H1 (cell line): Measurements from ENCODE around the gene MIPEP. TPM values are rescaled to one million over a fixed set of nuclear protein-coding genes. Genes with fewer than 3 reads are reported as not detected.

Experiments
- CTCF ChIA-PET: fragments of 300-600 bp; sonication (Branson Sonifier 250); formaldehyde crosslinking; loops from one replicate; lab custom pipeline; 2021; ENCODE audit not compliant: partially characterized antibody; lab: Charles Lee
- POLR2A ChIA-PET: fragments of 300-600 bp; sonication (Branson Sonifier 250); formaldehyde crosslinking; loops from one replicate; lab custom pipeline; 2021; ENCODE audit warnings: inconsistent platforms; ENCODE audit not compliant: partially characterized antibody; lab: Charles Lee
- DNase-seq, 2 experiments: peaks; one replicate each; pipeline versions ENCODE4 v3.0.0 to v3.0.0-alpha.2; 2010 to 2022; ENCODE audit warnings: low spot score in 2 of 2, low read depth in 1 of 2, mixed read lengths in 1 of 2
- FAIRE-seq: peaks from 2 replicates; lab custom pipeline; 2011; peaks lifted over from hg19 to GRCh38; lab: Jason Lieb, UNC
- H2AFZ ChIP-seq: 2 replicates; pipeline ENCODE4 v1.8.1; 2012; ENCODE audit warnings: low read length, inconsistent platforms
- H2AK5ac ChIP-seq: 2 replicates; pipeline ENCODE4 v1.6.1; 2013; ENCODE audit warnings: low read depth, low read length
- H2BK120ac ChIP-seq: replicated peaks from 2 replicates; pipeline ENCODE3; 2013; ENCODE audit warnings: low read depth, low read length, inconsistent platforms
- H2BK12ac ChIP-seq: 2 replicates; pipeline ENCODE4 v1.6.1; 2013; ENCODE audit warnings: low read depth, low read length
- H2BK15ac ChIP-seq: 2 replicates; pipeline ENCODE4 v1.6.1; 2013; ENCODE audit warnings: low read length
- H2BK20ac ChIP-seq: 2 replicates; pipeline ENCODE4 v1.6.1; 2013; ENCODE audit warnings: low read length
- H2BK5ac ChIP-seq: 2 replicates; pipeline ENCODE4 v1.6.1; 2013; ENCODE audit warnings: low read depth, low read length
- H3K14ac ChIP-seq: 2 replicates; pipeline ENCODE4 v1.6.1; 2013; ENCODE audit warnings: inconsistent platforms; ENCODE audit not compliant: insufficient read length
- H3K18ac ChIP-seq: 2 replicates; pipeline ENCODE4 v1.6.1; 2013; ENCODE audit warnings: low read length; ENCODE audit errors: extremely low read depth
- H3K23ac ChIP-seq: 2 replicates; pipeline ENCODE4 v1.6.1; 2013; ENCODE audit warnings: inconsistent platforms; ENCODE audit not compliant: insufficient read length
- H3K23me2 ChIP-seq: 2 replicates; pipeline ENCODE4 v1.6.1; 2013; ENCODE audit warnings: low read depth, low read length
- H3K27ac ChIP-seq: 2 replicates; pipeline ENCODE4 v1.6.1; 2011; ENCODE audit warnings: low read depth, low read length, inconsistent platforms
- H3K27me3 ChIP-seq, 4 experiments: replicated peaks in 1 of 4; 1 replicate in 1 of 4; 2 replicates in 3 of 4; pipeline versions ENCODE4 v1.6.1 to v1.8.1; 2011 to 2013; ENCODE audit warnings: low read length in 3 of 4, mild to moderate bottlenecking in 3 of 4, inconsistent platforms in 2 of 4, mixed read lengths in 2 of 4, moderate library complexity in 1 of 4; ENCODE audit not compliant: control insufficient read depth in 3 of 4, insufficient read depth in 3 of 4; ENCODE audit errors: extremely low read depth in 1 of 4
- H3K36me3 ChIP-seq, 4 experiments: 2 replicates each; pipeline versions ENCODE4 v1.6.1 to v1.8.1; 2011 to 2013; ENCODE audit warnings: mild to moderate bottlenecking in 4 of 4, low read length in 3 of 4, moderate library complexity in 2 of 4, control low read depth in 1 of 4, inconsistent platforms in 1 of 4; ENCODE audit not compliant: insufficient read depth in 4 of 4, control insufficient read depth in 2 of 4
- H3K4ac ChIP-seq: replicated peaks from 2 replicates; pipeline ENCODE3; 2013; ENCODE audit warnings: low read length, low read depth, mixed read lengths, inconsistent platforms; ENCODE audit not compliant: insufficient read length
- H3K4me1 ChIP-seq, 4 experiments: replicated peaks in 1 of 4; 1 replicate in 1 of 4; 2 replicates in 3 of 4; pipeline versions ENCODE4 v1.6.1 to v1.8.1; 2011 to 2013; ENCODE audit warnings: low read length in 3 of 4, inconsistent platforms in 2 of 4, mixed read lengths in 1 of 4; ENCODE audit not compliant: insufficient read depth in 4 of 4, control insufficient read depth in 3 of 4
- H3K4me2 ChIP-seq, 2 experiments: 2 replicates each; pipeline versions ENCODE4 v1.6.1 to v1.8.1; 2011 to 2013; ENCODE audit warnings: low read depth in 2 of 2, low read length in 2 of 2, control low read depth in 1 of 2, inconsistent platforms in 1 of 2, mild to moderate bottlenecking in 1 of 2; ENCODE audit not compliant: insufficient read depth in 1 of 2
- H3K4me3 ChIP-seq, 4 experiments: fragments of 200-600, 300-600 bp in 1 of 4; sonication (generic), shearing (Covaris generic), sonication (Bioruptor Twin) in 1 of 4; 2 replicates each; pipeline versions ENCODE4 v1.5.1 to v1.8.1; 2011 to 2016; ENCODE audit warnings: low read length in 4 of 4, low read depth in 3 of 4, control low read depth in 2 of 4, inconsistent platforms in 2 of 4, mild to moderate bottlenecking in 2 of 4, mixed read lengths in 1 of 4, moderate library complexity in 1 of 4; ENCODE audit not compliant: insufficient read depth in 2 of 4; ENCODE audit errors: extremely low read depth in 1 of 4
- H3K56ac ChIP-seq: replicated peaks from 2 replicates; pipeline ENCODE3; 2013; ENCODE audit warnings: low read depth, mild to moderate bottlenecking, mixed read lengths, low read length, inconsistent platforms; ENCODE audit not compliant: insufficient read length
- H3K79me1 ChIP-seq: 2 replicates; pipeline ENCODE4 v1.6.1; 2013; ENCODE audit warnings: low read depth, low read length, control low read depth
- H3K79me2 ChIP-seq, 2 experiments: 2 replicates each; pipeline versions ENCODE4 v1.6.1 to v1.8.1; 2012 to 2013; ENCODE audit warnings: low read length in 2 of 2, mild to moderate bottlenecking in 2 of 2, inconsistent platforms in 1 of 2; ENCODE audit not compliant: insufficient read depth in 2 of 2, control insufficient read depth in 1 of 2
- H3K9ac ChIP-seq, 4 experiments: replicated peaks in 1 of 4; 1 replicate in 1 of 4; 2 replicates in 3 of 4; pipeline versions ENCODE4 v1.6.1 to v1.8.1; 2011 to 2013; ENCODE audit warnings: low read depth in 3 of 4, low read length in 3 of 4, control low read depth in 2 of 4, mild to moderate bottlenecking in 2 of 4, moderate library complexity in 2 of 4, inconsistent platforms in 1 of 4; ENCODE audit errors: extremely low read depth in 1 of 4
- H3K9me3 ChIP-seq, 2 experiments: 2 replicates each; pipeline versions ENCODE4 v1.6.1 to v1.8.1; 2012 to 2013; ENCODE audit warnings: mild to moderate bottlenecking in 2 of 2, moderate library complexity in 2 of 2, control low read depth in 1 of 2, inconsistent platforms in 1 of 2, low read depth in 1 of 2, low read length in 1 of 2, mixed read lengths in 1 of 2; ENCODE audit not compliant: insufficient read depth in 2 of 2
- H4K20me1 ChIP-seq, 2 experiments: replicated peaks in 1 of 2; 2 replicates each; pipeline versions ENCODE3 to v1.8.1; 2011 to 2013; ENCODE audit warnings: inconsistent platforms in 2 of 2, low read length in 2 of 2, mild to moderate bottlenecking in 1 of 2; ENCODE audit not compliant: insufficient read depth in 2 of 2, control insufficient read depth in 1 of 2
- H4K5ac ChIP-seq: 2 replicates; pipeline ENCODE4 v1.6.1; 2013; ENCODE audit warnings: low read length, low read depth, mixed read lengths, inconsistent platforms; ENCODE audit not compliant: insufficient read length
- H4K8ac ChIP-seq: 2 replicates; pipeline ENCODE4 v1.8.0; 2013; ENCODE audit warnings: mild to moderate bottlenecking, moderate library complexity, low read length, inconsistent platforms; ENCODE audit not compliant: insufficient read depth; ENCODE audit errors: extremely low read depth
- H4K91ac ChIP-seq: replicated peaks from 2 replicates; pipeline ENCODE3; 2013; ENCODE audit warnings: low read length, mixed read lengths, inconsistent platforms; ENCODE audit not compliant: insufficient read length
- KDM1A ChIP-seq: fragments of 200-600, 300-600 bp; sonication (generic); IDR thresholded peaks from 2 replicates; pipeline ENCODE4 v1.7.1; 2016; ENCODE audit warnings: mild to moderate bottlenecking, low read length, borderline replicate concordance
- KDM4A ChIP-seq: IDR thresholded peaks from one replicate; pipeline ENCODE4 v1.7.1; 2012; ENCODE audit warnings: low read depth, mild to moderate bottlenecking, moderate library complexity, low read length, inconsistent platforms; ENCODE audit not compliant: severe bottlenecking
- RAD21 ChIP-seq, 2 experiments: IDR thresholded peaks in 1 of 2; conservative IDR thresholded peaks in 1 of 2; 2 replicates each; pipeline ENCODE4 v1.6.1; 2011; ENCODE audit warnings: low read depth in 2 of 2, low read length in 2 of 2, improper control_type of control experiment in 1 of 2, inconsistent platforms in 1 of 2, mild to moderate bottlenecking in 1 of 2, moderate library complexity in 1 of 2
- TAF1 ChIP-seq: IDR thresholded peaks from 2 replicates; pipeline ENCODE4 v1.6.1; 2011; ENCODE audit warnings: mild to moderate bottlenecking, low read depth, low read length
- YY1 ChIP-seq: IDR thresholded peaks from 2 replicates; pipeline ENCODE4 v1.6.1; 2011; ENCODE audit warnings: low read depth, mild to moderate bottlenecking, low read length
- WGBS, 2 experiments: shearing (Covaris generic) in 1 of 2; methylation state at CpG; one replicate each; pipeline versions ENCODE4 v1.1.6 to v1.1.7; 2013 to 2015; ENCODE audit warnings: low lambda C conversion rate in 2 of 2, mixed read lengths in 2 of 2, inconsistent platforms in 1 of 2, low coverage in 1 of 2, missing lambda C conversion rate in 1 of 2; ENCODE audit not compliant: insufficient replicate concordance in 2 of 2, insufficient coverage in 1 of 2, insufficient read length in 1 of 2; ENCODE audit errors: extremely low coverage in 1 of 2, missing lambda C conversion rate in 1 of 2; 5-methylcytosine and 5-hydroxymethylcytosine counted together
- polyA plus RNA-seq, 7 experiments: library from polyadenylated mRNA; depleted of rRNA in 3 of 7; stranded (reverse) in 5 of 7; unstranded in 2 of 7; fragments of >200 nt in 5 of 7; fragments of 200-250 nt in 2 of 7; gene quantifications; 1 replicate in 5 of 7; 2 replicates in 1 of 7; 4 replicates in 1 of 7; pipeline versions ENCODE4 v1.2.1 to v1.2.3, GENCODE V29; 2011 to 2013; ENCODE audit warnings: missing spikeins in 2 of 7, mixed read lengths in 2 of 7
- total RNA-seq: library from RNA; stranded (reverse); fragmentation: NEBNext Ultra II Directional; extraction: Animal tissue kit (Norgen Biotek cat#: 25700); gene quantifications from 2 replicates; pipeline ENCODE4 v1.2.1, GENCODE V29; 2021

Gene MIPEP
- total and polyA plus RNA-seq, 2 of the 8 experiments (the other 6 are each of a cell fraction or from before 2014, with no cell fraction given): 24.0 to 24.2 TPM

DNA sequence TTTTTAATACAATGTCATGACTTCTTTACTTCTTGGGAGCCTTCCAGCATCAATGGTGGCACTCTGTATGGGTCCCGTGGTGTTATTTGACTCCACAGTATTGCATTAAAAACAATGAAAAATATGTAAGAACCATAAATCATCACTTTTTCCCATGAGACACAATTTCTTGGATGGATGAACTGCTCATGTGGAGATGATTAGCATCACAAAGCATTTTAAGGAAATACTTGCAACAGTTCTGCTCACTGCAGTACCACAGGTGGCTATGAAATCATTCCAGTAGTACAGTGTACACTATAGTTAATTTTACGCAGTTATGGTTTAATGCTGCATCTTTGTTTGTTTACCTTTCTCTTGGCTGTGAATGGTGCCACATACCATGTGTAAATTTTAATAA lies 45.3 kb upstream of the MIPEP start:
- Histone ChIP-seq H3K4ac (no peak overlapping the region), H3K27me3 (no peaks in the 10 kb centered on the region; a peak in 1 of 7 replicates), H3K18ac (no peak overlapping the region), H2BK12ac (no peak overlapping the region), H3K4me3 (no peak overlapping the region), H3K23me2 (peaks cover 3% of the 10 kb centered on the region; the same call in 1 of the 2 replicates), H2BK15ac (no peak overlapping the region), H2AK5ac (no peak overlapping the region), H3K79me2 (no peaks in the 10 kb centered on the region), H3K56ac (no peak overlapping the region), H2BK120ac (no peak overlapping the region), H3K9me3 (no peaks in the 10 kb centered on the region), H4K5ac (no peak overlapping the region), H3K14ac (no peak overlapping the region), H2AFZ (no peak overlapping the region), H3K27ac (no peak overlapping the region), H3K23ac (no peak overlapping the region), H4K8ac (no peak overlapping the region), H4K91ac (no peak overlapping the region), H3K79me1 (no peaks in the 10 kb centered on the region), H2BK20ac (no peak overlapping the region), H3K4me1 (no peaks in the 10 kb centered on the region), H3K36me3 (no peaks in the 10 kb centered on the region), H3K9ac (no peak overlapping the region), H2BK5ac (no peak overlapping the region), H4K20me1 (no peaks in the 10 kb centered on the region), H3K4me2 (no peak overlapping the region)
- FAIRE-seq (no peak), DNase-seq (no peak)
- ChIA-PET POLR2A (no interaction called here), CTCF (interaction anchor here (1.0 kb wide), 1 partner anchor 14 kb away, joined by 3 read pairs; no protein-coding TSS in a partner anchor)
- 90% methylated on average over 2 of the region's 2 CpGs; no CpG with 5 or more reads in 1 of the 2 experiments for WGBS, 2 experiments
- TF ChIP-seq KDM1A: no peak
- no peak for TF ChIP-seq KDM4A
- no peak for TF ChIP-seq TAF1
- no peak for TF ChIP-seq RAD21 (IDR thresholded peaks at IDR 0.05 in 1 of 2, conservative IDR thresholded peaks at IDR 0.05 in 1 of 2; ENCODE audit: low read depth in 2 of 2, low read length in 2 of 2)
- no peak for TF ChIP-seq YY1
